GM12878 (cell line): ENCODE measurements around the gene TLL1. TPM values are rescaled to one million over a fixed set of nuclear protein-coding genes. Genes with fewer than 3 reads are reported as not detected.

Source experiments
- ATAC-seq: fragments of 200-7000 bp; cut with Tn5 transposase; 3 replicates; pipeline ENCODE4 v1.9.1; 2020; ENCODE audit warnings: mild to moderate bottlenecking, moderate library complexity
- BruUV-seq: library from RNA; stranded (reverse); fragments of 400-500 nt; replicated peaks from 2 replicates; lab custom pipeline; 2021; lab: Mats Ljungman, UMichigan
- CTCF ChIA-PET: fragments of 300-600 bp; sonication (Branson Sonifier 250); formaldehyde crosslinking; extraction: SDS; loops from one replicate; lab custom pipeline; 2021; ENCODE audit warnings: inconsistent platforms; lab: Yijun Ruan, JAX
- POLR2A ChIA-PET: fragments of 350-600 bp; formaldehyde crosslinking; extraction: SDS; loops from one replicate; lab custom pipeline; 2021; ENCODE audit warnings: inconsistent platforms; lab: Charles Lee
- RAD21 ChIA-PET: fragments of 300-600 bp; sonication (Branson Sonifier 250); formaldehyde crosslinking; loops from one replicate; lab custom pipeline; 2023; ENCODE audit warnings: antibody characterized with exemption; ENCODE audit not compliant: unreplicated experiment; lab: Charles Lee
- SMC1A ChIA-PET: fragments of 300-600 bp; sonication (Branson Sonifier 250); formaldehyde crosslinking; loops from one replicate; lab custom pipeline; 2023; ENCODE audit not compliant: unreplicated experiment, uncharacterized antibody; lab: Charles Lee
- DNase-seq: peaks from one replicate; pipeline ENCODE4 v3.0.0-alpha.2; 2011; ENCODE audit warnings: low read depth, low spot score
- FAIRE-seq: peaks from 3 replicates; lab custom pipeline; 2011; peaks lifted over from hg19 to GRCh38; lab: Jason Lieb, UNC
- H2AFZ ChIP-seq: 2 replicates; pipeline ENCODE4 v1.6.0; 2011; ENCODE audit warnings: low read depth, low read length, control low read depth; ENCODE audit not compliant: control insufficient read depth
- H3K27ac ChIP-seq: 2 replicates; pipeline ENCODE4 v1.5.1; 2011; ENCODE audit warnings: control low read depth; ENCODE audit not compliant: control insufficient read depth, insufficient read depth
- H3K27me3 ChIP-seq, 2 experiments: replicated peaks in 1 of 2; 2 replicates each; pipeline versions ENCODE4 v1.6.0 to v1.6.1; 2011; ENCODE audit warnings: low read length in 1 of 2; ENCODE audit not compliant: control insufficient read depth in 2 of 2, insufficient read depth in 2 of 2
- H3K36me3 ChIP-seq, 2 experiments: 2 replicates each; pipeline ENCODE4 v1.5.1; 2011; ENCODE audit warnings: low read length in 1 of 2; ENCODE audit not compliant: control insufficient read depth in 2 of 2, insufficient read depth in 2 of 2
- H3K4me1 ChIP-seq: 2 replicates; pipeline ENCODE4 v1.6.1; 2011; ENCODE audit warnings: mild to moderate bottlenecking, low read length, moderate library complexity, mixed read lengths; ENCODE audit not compliant: control insufficient read depth, insufficient read depth
- H3K4me2 ChIP-seq: 2 replicates; pipeline ENCODE4 v1.6.0; 2011; ENCODE audit warnings: control low read depth; ENCODE audit not compliant: control insufficient read depth, insufficient read depth
- H3K4me3 ChIP-seq: fragments of 200-600 bp; sonication (generic); 2 replicates; pipeline ENCODE4 v1.5.1; 2016
- H3K79me2 ChIP-seq: 2 replicates; pipeline ENCODE4 v1.6.0; 2011; ENCODE audit warnings: low read length; ENCODE audit not compliant: control insufficient read depth, insufficient read depth
- H3K9ac ChIP-seq: 2 replicates; pipeline ENCODE4 v1.8.0; 2011; ENCODE audit warnings: low read length, control low read depth, mixed read lengths; ENCODE audit not compliant: control insufficient read depth, insufficient read depth
- H3K9me3 ChIP-seq: replicated peaks from 3 replicates; pipeline ENCODE4 v1.5.1; 2011; ENCODE audit warnings: mild to moderate bottlenecking, low read length; ENCODE audit not compliant: control insufficient read depth, insufficient read depth
- H4K20me1 ChIP-seq: 2 replicates; pipeline ENCODE4 v1.6.0; 2011; ENCODE audit not compliant: control insufficient read depth, insufficient read depth
- JUND ChIP-seq: IDR thresholded peaks from 2 replicates; pipeline ENCODE4 v1.6.1; 2012; ENCODE audit warnings: low read depth, mild to moderate bottlenecking, low read length, improper control_type of control experiment, moderate library complexity
- NBN ChIP-seq: fragments of 450-650 bp; IDR thresholded peaks from 2 replicates; pipeline ENCODE4 v1.6.1; 2016
- NRF1 ChIP-seq: conservative IDR thresholded peaks from 2 replicates; pipeline ENCODE4 v1.6.1; 2011; ENCODE audit warnings: mild to moderate bottlenecking, low read depth, low read length, improper control_type of control experiment
- RB1 ChIP-seq: fragments of 450-650 bp; formaldehyde crosslinking; IDR thresholded peaks from 2 replicates; pipeline ENCODE4 v1.6.1; 2017; ENCODE audit warnings: mild to moderate bottlenecking, borderline replicate concordance
- REST ChIP-seq: IDR thresholded peaks from 2 replicates; pipeline ENCODE4 v1.6.1; 2012; ENCODE audit warnings: mild to moderate bottlenecking, low read depth, low read length
- TCF3 ChIP-seq: IDR thresholded peaks from 2 replicates; pipeline ENCODE4 v1.6.1; 2012; ENCODE audit warnings: low read depth, mild to moderate bottlenecking, low read length, borderline replicate concordance; ENCODE audit not compliant: insufficient read depth
- WGBS: methylation state at CpG from one replicate; pipeline ENCODE4 v1.1.6; 2016; ENCODE audit warnings: low lambda C conversion rate; ENCODE audit not compliant: insufficient replicate concordance, insufficient coverage; ENCODE audit errors: missing lambda C conversion rate; 5-methylcytosine and 5-hydroxymethylcytosine counted together
- in situ Hi-C: fragments of 300-500 bp; cut with MboI; formaldehyde crosslinking; loops from 9 replicates; pipeline ENCODE4 v1.14.3; 2018; ENCODE audit warnings: mixed read lengths
- intact Hi-C: fragments of 100-400 bp; cut with micrococcal nuclease; formaldehyde crosslinking; loops from one replicate; pipeline ENCODE4 v1.14.2; 2022; ENCODE audit not compliant: unreplicated experiment
- polyA plus RNA-seq, 11 experiments: library from polyadenylated mRNA; depleted of rRNA in 4 of 11; unstranded in 6 of 11; stranded (reverse) in 5 of 11; fragments of >200 nt; fragmentation: Nextera tagmentation in 4 of 11; fragmentation: Illumina TruSeq in 1 of 11; extraction: Ambion mirVana in 4 of 11; extraction: Trizol in 1 of 11; gene quantifications; 1 replicate in 1 of 11; 2 replicates in 10 of 11; pipeline versions ENCODE4 v1.2.1 to v1.2.3, GENCODE V29; 2011 to 2016; ENCODE audit warnings: inconsistent platforms in 2 of 11, missing spikeins in 2 of 11, low read depth in 1 of 11
- total RNA-seq, 4 experiments: library from RNA; depleted of rRNA in 3 of 4; stranded (reverse); fragments of >200 nt in 3 of 4; fragmentation: Illumina TruSeq in 1 of 4; extraction: Trizol in 1 of 4; gene quantifications; 2 replicates each; pipeline versions ENCODE4 v1.2.1 to v1.2.3, GENCODE V29; 2013 to 2021

The TLL1 gene
- total and polyA plus RNA-seq, 10 of the 15 experiments (the other 5 are each of a cell fraction or from before 2014, with no cell fraction given): 0.02 to 0.31 (median 0.05) TPM; not detected in 2

- whole genome bisulfite sequencing: 25% methylated on average over 8 of the region's 8 CpGs
- H3K36me3 ChIP-seq: no peaks in the 10 kb centered on the region
- H4K20me1 ChIP-seq: no peaks in the 10 kb centered on the region
- H2AFZ ChIP-seq: no peak overlapping the region
- intact Hi-C loops (no loop called here), in situ Hi-C loops (no loop called here)
- H3K9me3 ChIP-seq: no peaks in the 10 kb centered on the region
- H3K4me2 ChIP-seq: no peak overlapping the region
- no peak overlapping the region for H3K9ac ChIP-seq
- no peaks in the 10 kb centered on the region for H3K79me2 ChIP-seq
- no peak overlapping the region for H3K27ac ChIP-seq
- H3K4me3 ChIP-seq: no peak overlapping the region
- POLR2A ChIA-PET: no interaction called here
- ATAC-seq (no peak), DNase-seq (no peak), FAIRE-seq (no peak)
- SMC1A ChIA-PET: no interaction called here
- CTCF ChIA-PET: no interaction called here
- H3K27me3 ChIP-seq: no peaks in the 10 kb centered on the region
- TF ChIP-seq RB1 (no peak), JUND (no peak)
- BruUV-seq: no TSS peak
- H3K4me1 ChIP-seq: no peaks in the 10 kb centered on the region
- RAD21 ChIA-PET: no interaction called here
Observed at GRCh38 chr4:165966833-165967232, 93.8 kb downstream of the TLL1 start.

- FAIRE-seq: no peak
- Histone ChIP-seq H3K27ac (no peak overlapping the region), H3K36me3 (no peaks in the 10 kb centered on the region), H4K20me1 (no peaks in the 10 kb centered on the region), H3K4me3 (no peak overlapping the region)
- ChIA-PET SMC1A (no interaction called here), CTCF (no interaction called here)
- in situ Hi-C loops: no loop called here
- TF ChIP-seq NRF1 (no peak), REST (no peak), NBN (no peak), TCF3 (no peak)
- TF ChIP-seq, all 136 proteins: peak for 0
- H3K79me2 ChIP-seq: no peaks in the 10 kb centered on the region
- intact Hi-C loops: no loop called here
- no peaks in the 10 kb centered on the region for H3K9me3 ChIP-seq
- WGBS: 67% methylated on average over 2 of the region's 2 CpGs
- ATAC-seq: no peak
- H3K27me3 ChIP-seq: no peaks in the 10 kb centered on the region
- no peaks in the 10 kb centered on the region for H3K4me1 ChIP-seq
- DNase-seq: no peak
- no peak overlapping the region for H3K4me2 ChIP-seq
- POLR2A ChIA-PET: no interaction called here
- RAD21 ChIA-PET: no interaction called here
- no peak overlapping the region for H3K9ac ChIP-seq
- no TSS peak for BruUV-seq
- no peak overlapping the region for H2AFZ ChIP-seq
Observed at GRCh38 chr4:165967486-165967885, 94.4 kb downstream of the TLL1 start.
